Measurements from ENCODE around the gene GAK. TPM values are rescaled to one million over a fixed set of nuclear protein-coding genes. Genes with fewer than 3 reads are reported as not detected.
"Not testable (repeated sequence)": the region's sequence is repeated elsewhere in the genome, so short reads cannot be mapped to it uniquely, and the experiment has no call there.

GAK gene
- 10 to 100 TPM; 43.7 to 69.7 TPM for total RNA-seq
- 10 to 100 TPM; 27.4 to 50.3 TPM for polyA plus RNA-seq

DNA sequence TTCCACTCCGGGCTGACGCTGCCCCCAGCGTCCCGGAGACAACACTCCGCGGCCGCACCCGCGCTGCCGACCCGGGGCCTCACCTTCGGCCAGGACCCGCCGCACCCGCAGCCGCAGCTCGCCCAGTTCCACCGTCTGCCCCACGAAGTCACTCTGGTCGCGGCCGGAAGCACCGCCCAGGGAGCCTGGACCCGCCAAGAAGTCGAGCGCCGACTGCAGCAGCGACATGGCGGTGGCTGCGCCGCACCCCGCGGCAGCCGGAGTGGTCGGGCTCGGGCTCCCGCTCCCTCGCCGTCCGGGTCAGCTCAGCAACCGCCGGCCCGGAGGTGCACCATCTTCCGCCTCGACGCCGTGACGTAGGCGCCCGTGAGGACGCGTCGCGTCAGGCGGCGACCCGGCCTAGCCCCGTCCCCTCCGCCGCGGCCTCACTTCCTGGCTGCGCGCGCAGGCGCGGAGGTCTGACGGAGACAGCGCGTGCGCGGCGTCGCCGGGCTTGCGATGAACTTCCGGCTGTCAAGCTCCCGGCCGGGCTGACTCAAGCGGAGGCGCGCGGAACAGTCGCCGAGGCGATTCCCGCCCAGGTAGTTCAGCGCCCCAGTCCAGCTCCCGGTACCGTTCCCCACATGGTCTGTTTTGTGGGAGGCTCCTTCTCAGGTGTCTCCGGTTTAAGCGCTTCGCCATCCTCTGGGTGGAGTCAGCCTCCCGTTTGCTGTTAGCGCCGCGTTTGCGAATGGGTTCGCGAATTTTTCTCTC is at the start of gene GAK, which contains the start of gene TMEM175:
Gene GAK, minus strand, starts transcription at position 357 of the 753 bp plus-strand sequence. Its CDS starts 129 bp downstream, at position 228.
Gene TMEM175, plus strand, starts transcription at position 501 of the 753 bp plus-strand sequence. CDS start 15,280 bp downstream, outside the sequence.
- WGBS: under 1% methylated on average over 99 of the region's 99 CpGs
- TF ChIP-seq YY1 (IDR thresholded peaks at IDR 0.05) (peak; percentile 24), JUND (IDR thresholded peaks at IDR 0.05) (no peak), GABPA (IDR thresholded peaks at IDR 0.05 in 1 of 2, conservative IDR thresholded peaks at IDR 0.05 in 1 of 2) (peak; percentile 61 to 93), RAD21 (IDR thresholded peaks at IDR 0.05) (peak in 1 of 2 donors; percentile 21), FOXA1 (IDR thresholded peaks at IDR 0.05) (no peak), SP1 (IDR thresholded peaks at IDR 0.05) (peak; percentile 17), ZBTB33 (IDR thresholded peaks at IDR 0.05) (no peak), EGR1 (IDR thresholded peaks at IDR 0.05; ENCODE audit: low read depth in 2 of 2) (no peak)
- TF ChIP-seq, protein P1, sequence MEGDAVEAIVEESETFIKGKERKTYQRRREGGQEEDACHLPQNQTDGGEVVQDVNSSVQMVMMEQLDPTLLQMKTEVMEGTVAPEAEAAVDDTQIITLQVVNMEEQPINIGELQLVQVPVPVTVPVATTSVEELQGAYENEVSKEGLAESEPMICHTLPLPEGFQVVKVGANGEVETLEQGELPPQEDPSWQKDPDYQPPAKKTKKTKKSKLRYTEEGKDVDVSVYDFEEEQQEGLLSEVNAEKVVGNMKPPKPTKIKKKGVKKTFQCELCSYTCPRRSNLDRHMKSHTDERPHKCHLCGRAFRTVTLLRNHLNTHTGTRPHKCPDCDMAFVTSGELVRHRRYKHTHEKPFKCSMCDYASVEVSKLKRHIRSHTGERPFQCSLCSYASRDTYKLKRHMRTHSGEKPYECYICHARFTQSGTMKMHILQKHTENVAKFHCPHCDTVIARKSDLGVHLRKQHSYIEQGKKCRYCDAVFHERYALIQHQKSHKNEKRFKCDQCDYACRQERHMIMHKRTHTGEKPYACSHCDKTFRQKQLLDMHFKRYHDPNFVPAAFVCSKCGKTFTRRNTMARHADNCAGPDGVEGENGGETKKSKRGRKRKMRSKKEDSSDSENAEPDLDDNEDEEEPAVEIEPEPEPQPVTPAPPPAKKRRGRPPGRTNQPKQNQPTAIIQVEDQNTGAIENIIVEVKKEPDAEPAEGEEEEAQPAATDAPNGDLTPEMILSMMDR (IDR thresholded peaks at IDR 0.05; ENCODE audit: low read depth, low read length, missing input control): peak; percentile 5
- H3K27me3 ChIP-seq (ENCODE audit: control insufficient read depth in 4 of 4, insufficient read depth in 4 of 4, low read length in 3 of 4): no peaks in the 10 kb centered on the region
- H3K36me3 ChIP-seq (ENCODE audit: control insufficient read depth in 4 of 4, insufficient read depth in 3 of 4, low read depth in 1 of 4, low read length in 3 of 4): no peaks in the 10 kb centered on the region
- peak; percentile 96 for DNase-seq (ENCODE audit: low spot score)
- H3K9ac ChIP-seq (ENCODE audit: low read depth in 1 of 2, low read length in 2 of 2): peak within 1 kb of the TSS; percentile 53 to 83
- peaks cover 5 to 37% (median 31%) of the 10 kb centered on the region in 4 donors for H3K4me1 ChIP-seq (ENCODE audit: control insufficient read depth in 4 of 4, insufficient read depth in 4 of 4, low read length in 3 of 4)
- H3K27ac ChIP-seq (ENCODE audit: low read depth in 1 of 2, low read length in 2 of 2): peak within 1 kb of the TSS; percentile 88 to 89
- peak within 1 kb of the TSS; percentile 88 to 95 (median 92) for H3K4me3 ChIP-seq (ENCODE audit: low read depth in 1 of 3, low read length in 3 of 3)
- no peaks in the 10 kb centered on the region for H3K9me3 ChIP-seq (ENCODE audit: control insufficient read depth in 4 of 4, low read length in 3 of 4)

DNA sequence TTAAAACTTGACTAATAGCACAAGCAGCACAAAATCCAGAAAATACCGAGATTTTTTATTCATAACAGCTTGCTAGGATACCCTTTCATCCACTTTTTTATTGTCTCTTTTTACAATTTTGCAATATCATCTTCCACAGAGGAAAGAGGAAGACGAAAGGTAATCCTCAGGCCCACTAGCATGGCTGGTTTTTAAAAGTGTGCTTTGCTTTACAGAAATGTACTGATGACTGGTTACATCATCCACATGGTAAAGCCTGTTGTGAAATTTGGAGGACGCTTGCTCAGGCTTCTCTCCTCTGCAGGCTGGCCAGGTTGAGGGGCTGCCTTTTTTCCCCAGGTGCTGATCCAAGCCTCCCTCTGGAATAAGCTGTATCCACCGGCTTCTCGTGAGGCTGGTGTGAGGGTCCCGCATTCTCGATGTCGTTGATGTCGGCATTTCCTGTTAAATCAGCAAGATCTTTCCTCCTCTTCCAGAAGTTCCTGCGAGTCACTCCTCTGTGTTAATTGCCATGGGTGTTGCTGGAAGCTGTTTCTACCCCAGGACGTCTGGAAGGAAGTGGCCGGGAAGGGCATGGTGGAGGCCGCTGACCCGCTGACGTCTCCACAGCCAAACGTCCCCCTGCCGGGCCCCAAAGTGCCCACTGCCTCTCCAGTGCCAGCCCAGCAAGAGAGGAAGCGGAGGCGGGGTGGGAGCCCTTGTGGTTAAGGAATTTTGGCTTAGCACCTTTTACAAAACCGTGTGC is 47.0 kb upstream of the GAK start:
- no peak for DNase-seq (ENCODE audit: low spot score)
- Histone ChIP-seq H3K27ac (ENCODE audit: low read depth in 1 of 2, low read length in 2 of 2) (no peak overlapping the region), H3K9ac (ENCODE audit: low read depth in 1 of 2, low read length in 2 of 2) (no peak overlapping the region), H3K4me3 (ENCODE audit: low read depth in 1 of 3, low read length in 3 of 3) (no peak overlapping the region), H3K36me3 (ENCODE audit: control insufficient read depth in 4 of 4, insufficient read depth in 3 of 4, low read depth in 1 of 4, low read length in 3 of 4) (no peaks in the 10 kb centered on the region), H3K9me3 (ENCODE audit: control insufficient read depth in 4 of 4, low read length in 3 of 4) (no peaks in the 10 kb centered on the region), H3K4me1 (ENCODE audit: control insufficient read depth in 4 of 4, insufficient read depth in 4 of 4, low read length in 3 of 4) (peaks cover 0 to 5% (median under 1%) of the 10 kb centered on the region in 4 donors), H3K27me3 (ENCODE audit: control insufficient read depth in 4 of 4, insufficient read depth in 4 of 4, low read length in 3 of 4) (no peaks in the 10 kb centered on the region)
- no peak for TF ChIP-seq YY1 (IDR thresholded peaks at IDR 0.05)
- TF ChIP-seq SP1 (IDR thresholded peaks at IDR 0.05): no peak
- TF ChIP-seq, protein P2, sequence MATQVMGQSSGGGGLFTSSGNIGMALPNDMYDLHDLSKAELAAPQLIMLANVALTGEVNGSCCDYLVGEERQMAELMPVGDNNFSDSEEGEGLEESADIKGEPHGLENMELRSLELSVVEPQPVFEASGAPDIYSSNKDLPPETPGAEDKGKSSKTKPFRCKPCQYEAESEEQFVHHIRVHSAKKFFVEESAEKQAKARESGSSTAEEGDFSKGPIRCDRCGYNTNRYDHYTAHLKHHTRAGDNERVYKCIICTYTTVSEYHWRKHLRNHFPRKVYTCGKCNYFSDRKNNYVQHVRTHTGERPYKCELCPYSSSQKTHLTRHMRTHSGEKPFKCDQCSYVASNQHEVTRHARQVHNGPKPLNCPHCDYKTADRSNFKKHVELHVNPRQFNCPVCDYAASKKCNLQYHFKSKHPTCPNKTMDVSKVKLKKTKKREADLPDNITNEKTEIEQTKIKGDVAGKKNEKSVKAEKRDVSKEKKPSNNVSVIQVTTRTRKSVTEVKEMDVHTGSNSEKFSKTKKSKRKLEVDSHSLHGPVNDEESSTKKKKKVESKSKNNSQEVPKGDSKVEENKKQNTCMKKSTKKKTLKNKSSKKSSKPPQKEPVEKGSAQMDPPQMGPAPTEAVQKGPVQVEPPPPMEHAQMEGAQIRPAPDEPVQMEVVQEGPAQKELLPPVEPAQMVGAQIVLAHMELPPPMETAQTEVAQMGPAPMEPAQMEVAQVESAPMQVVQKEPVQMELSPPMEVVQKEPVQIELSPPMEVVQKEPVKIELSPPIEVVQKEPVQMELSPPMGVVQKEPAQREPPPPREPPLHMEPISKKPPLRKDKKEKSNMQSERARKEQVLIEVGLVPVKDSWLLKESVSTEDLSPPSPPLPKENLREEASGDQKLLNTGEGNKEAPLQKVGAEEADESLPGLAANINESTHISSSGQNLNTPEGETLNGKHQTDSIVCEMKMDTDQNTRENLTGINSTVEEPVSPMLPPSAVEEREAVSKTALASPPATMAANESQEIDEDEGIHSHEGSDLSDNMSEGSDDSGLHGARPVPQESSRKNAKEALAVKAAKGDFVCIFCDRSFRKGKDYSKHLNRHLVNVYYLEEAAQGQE (IDR thresholded peaks at IDR 0.05): no peak
- TF ChIP-seq EGR1 (IDR thresholded peaks at IDR 0.05; ENCODE audit: low read depth in 2 of 2): no peak
- TF ChIP-seq MAX (IDR thresholded peaks at IDR 0.05): no peak
- no peak for TF ChIP-seq HNF4A (conservative IDR thresholded peaks at IDR 0.05)
- TF ChIP-seq, protein P1 (IDR thresholded peaks at IDR 0.05; ENCODE audit: low read depth, low read length, missing input control): no peak
- WGBS: 66% methylated on average over 20 of the region's 20 CpGs

DNA sequence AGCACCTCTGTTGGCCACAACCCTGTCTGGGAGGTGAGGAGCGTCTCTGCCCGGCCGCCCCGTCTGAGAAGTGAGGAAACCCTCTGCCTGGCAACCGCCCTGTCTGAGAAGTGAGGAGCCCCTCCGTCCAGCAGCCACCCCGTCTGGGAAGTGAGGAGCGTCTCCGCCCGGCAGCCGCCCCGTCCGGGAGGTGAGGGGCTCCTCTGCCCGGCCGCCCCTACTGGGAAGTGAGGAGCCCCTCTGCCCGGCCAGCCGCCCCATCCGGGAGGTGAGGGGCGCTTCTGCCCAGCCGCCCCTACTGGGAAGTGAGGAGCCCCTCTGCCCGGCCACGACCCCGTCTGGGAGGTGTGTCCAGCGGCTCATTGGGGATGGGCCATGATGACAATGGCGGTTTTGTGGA is 43.9 kb upstream of the GAK start:
- H3K9me3 ChIP-seq (ENCODE audit: control insufficient read depth in 4 of 4, low read length in 3 of 4); DNase-seq (ENCODE audit: low spot score); H3K27ac ChIP-seq (ENCODE audit: low read depth in 1 of 2, low read length in 2 of 2); H3K4me3 ChIP-seq (ENCODE audit: low read depth in 1 of 3, low read length in 3 of 3); H3K9ac ChIP-seq (ENCODE audit: low read depth in 1 of 2, low read length in 2 of 2); H3K27me3 ChIP-seq (ENCODE audit: control insufficient read depth in 4 of 4, insufficient read depth in 4 of 4, low read length in 3 of 4); H3K36me3 ChIP-seq (ENCODE audit: control insufficient read depth in 4 of 4, insufficient read depth in 3 of 4, low read depth in 1 of 4, low read length in 3 of 4): not testable (repeated sequence)
- peaks cover 14 to 20% (median 18%) of the 10 kb centered on the region in 4 donors for H3K4me1 ChIP-seq (ENCODE audit: control insufficient read depth in 4 of 4, insufficient read depth in 4 of 4, low read length in 3 of 4)
- over 99% methylated on average over 19 of the region's 25 CpGs for WGBS
